Measurements from ENCODE around the gene RPS28. TPM values are rescaled to one million over a fixed set of nuclear protein-coding genes. Genes with fewer than 3 reads are reported as not detected.

The RPS28 gene
- total and polyA plus RNA-seq, 12 donors, result 883 to 1,375 (median 1,088) TPM

GRCh38 chr19:8304841-8305621, 16.3 kb upstream of the RPS28 start:
- intact Hi-C loops (cut with DNase I), result loop anchor here in 1 of 10 donors (5.0 kb wide), 1 partner anchor 38 kb away; no protein-coding TSS in a partner anchor
- 84% methylated on average over 33 of the region's 33 CpGs for WGBS, 2 donors
- Histone ChIP-seq H3K4me1 (peaks cover 7 to 52% (median 32%) of the 10 kb centered on the region in 9 donors), H3K36me3 (peaks cover 0 to 15% (median 7%) of the 10 kb centered on the region in 9 donors), H3K27me3 (peaks cover 0 to 5% (median 0%) of the 10 kb centered on the region in 7 donors), H3K27ac (no peak overlapping the region), H3K4me3 (no peak overlapping the region), H3K9me3 (no peaks in the 10 kb centered on the region)
- ATAC-seq (no peak), DNase-seq (peak; percentile 4 to 26)
- no peak for TF ChIP-seq CTCF (IDR thresholded peaks at IDR 0.05)

DNA sequence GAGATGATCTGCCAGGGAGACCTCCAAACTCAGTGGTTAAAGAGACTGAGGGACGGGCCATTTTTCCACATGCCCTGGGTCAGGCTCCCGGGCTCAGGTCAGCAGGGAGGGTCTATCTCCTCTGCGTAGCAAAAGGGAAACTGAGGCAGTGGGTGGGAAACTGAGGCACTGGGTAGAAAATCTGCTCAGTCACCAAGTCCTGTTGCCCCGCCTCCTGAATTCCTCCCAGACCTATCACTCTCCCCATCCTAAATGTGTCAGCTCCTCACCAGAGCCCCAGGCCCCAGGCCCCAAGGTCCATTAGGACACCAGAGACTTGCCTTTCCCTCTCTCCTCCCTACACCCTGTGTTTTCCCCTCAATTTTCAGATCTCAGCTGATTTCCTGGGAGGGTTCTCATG, 15.5 kb upstream of the RPS28 start:
- Histone ChIP-seq H3K27me3 (peaks cover 0 to 5% (median 0%) of the 10 kb centered on the region in 7 donors), H3K9me3 (no peaks in the 10 kb centered on the region), H3K27ac (peak overlapping the region in 5 of 10 donors; percentile 3 to 61 (median 47)), H3K4me3 (no peak overlapping the region), H3K36me3 (peaks cover 0 to 23% (median 9%) of the 10 kb centered on the region in 9 donors), H3K4me1 (peaks cover 7 to 52% (median 32%) of the 10 kb centered on the region in 9 donors)
- WGBS, 2 donors, result 81 to 98% methylated on average over 4 of the region's 4 CpGs
- ATAC-seq, result no peak
- TF ChIP-seq CTCF (IDR thresholded peaks at IDR 0.05), result no peak
- intact Hi-C loops (cut with DNase I), result loop anchor here in 1 of 10 donors (5.0 kb wide), 1 partner anchor 38 kb away; no protein-coding TSS in a partner anchor
- DNase-seq, result peak in 1 of 2 donors; percentile 3

DNA sequence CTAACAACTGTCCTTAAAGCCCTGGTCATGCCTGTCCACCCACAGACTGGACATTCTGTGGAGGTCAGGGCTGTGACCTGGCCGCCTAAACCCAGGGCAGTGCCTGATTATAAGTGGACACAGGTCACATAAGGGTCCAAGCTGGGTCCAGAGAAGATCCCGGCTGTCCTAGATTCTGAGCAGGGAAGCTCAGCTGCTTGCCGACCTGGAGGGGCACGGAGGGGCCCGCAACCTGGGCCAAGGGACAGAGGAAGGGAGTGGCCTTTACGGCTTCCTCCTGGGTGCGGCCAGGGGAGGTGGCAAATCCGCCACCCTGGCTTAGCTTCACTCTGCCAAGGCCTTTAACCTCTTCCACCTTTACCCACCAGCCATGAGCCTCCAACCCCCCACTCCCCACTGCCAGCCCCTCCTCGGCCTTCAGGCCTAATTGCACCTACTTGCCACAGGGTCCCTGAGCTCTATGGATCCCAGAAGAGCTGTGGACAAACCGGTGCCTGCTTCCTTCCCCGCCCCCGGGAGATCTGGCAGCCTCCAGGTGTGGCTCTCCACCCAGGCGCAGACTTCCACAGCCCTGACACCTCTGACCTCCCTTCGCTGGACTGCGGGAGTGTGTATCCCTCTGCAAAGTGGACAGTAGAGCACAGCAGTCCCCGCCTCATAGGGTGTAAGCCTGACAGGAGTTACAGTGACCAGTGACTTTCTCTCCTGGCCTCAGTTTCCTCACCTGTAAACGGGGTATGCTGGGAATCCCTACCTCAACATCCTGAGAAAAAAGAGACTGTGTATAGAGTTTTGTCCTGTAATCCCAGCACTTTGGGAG, 14.9 kb upstream of the RPS28 start:
- peaks cover 0 to 29% (median 16%) of the 10 kb centered on the region in 9 donors for H3K36me3 ChIP-seq
- H3K4me1 ChIP-seq, result peaks cover 7 to 54% (median 36%) of the 10 kb centered on the region in 9 donors
- no peak for TF ChIP-seq CTCF (IDR thresholded peaks at IDR 0.05)
- H3K9me3 ChIP-seq, result no peaks in the 10 kb centered on the region
- peak overlapping the region in 5 of 10 donors; percentile 56 to 76 (median 65) for H3K4me3 ChIP-seq
- WGBS, 2 donors, result 68 to 72% methylated on average over 17 of the region's 17 CpGs
- H3K27me3 ChIP-seq, result peaks cover 0 to 5% (median 0%) of the 10 kb centered on the region in 7 donors
- intact Hi-C loops (cut with DNase I), result loop anchor here in 1 of 10 donors (5.0 kb wide), 1 partner anchor 39 kb away; no protein-coding TSS in a partner anchor
- H3K27ac ChIP-seq, result peak overlapping the region in 8 of 10 donors; percentile 3 to 68 (median 37)
- DNase-seq, result peak in 1 of 2 donors; percentile 3
- ATAC-seq, result no peak

All from heart right ventricle (tissue), 16 donors.